GM23248 (cell line): ENCODE measurements around the gene TM4SF18.

Source experiments
- EZH2 ChIP-seq: fragments of 200-600 bp; sonication (generic); IDR thresholded peaks from 2 replicates; pipeline ENCODE4 v1.6.1; 2018; ENCODE audit warnings: antibody characterized with exemption, mild to moderate bottlenecking; ENCODE audit not compliant: insufficient read depth, poor library complexity, severe bottlenecking
- EZH2phosphoT487 ChIP-seq: fragments of 200-600 bp; sonication (generic); IDR thresholded peaks from 2 replicates; pipeline ENCODE4 v1.6.1; 2018; ENCODE audit warnings: antibody characterized with exemption, moderate library complexity, mild to moderate bottlenecking, low read depth; ENCODE audit not compliant: insufficient read depth

GRCh38 chr3:149374793-149375500, 41.5 kb upstream of the TM4SF18 start:
- TF ChIP-seq EZH2phosphoT487, result no peak
- no peak for TF ChIP-seq EZH2
